GM19463 (cell line): ENCODE measurements around the gene RHBDD1.
"Not testable (repeated sequence)": the region's sequence is repeated elsewhere in the genome, so short reads cannot be mapped to it uniquely, and the experiment has no call there.

ENCODE experiments used
- ATAC-seq: cut with Tn5 transposase; IDR thresholded peaks from one replicate; pipeline ENCODE4 v1.9.1; 2021; ENCODE audit warnings: mild to moderate bottlenecking, moderate library complexity; ENCODE audit not compliant: unreplicated experiment

Gene RHBDD1

GRCh38 chr2:226799211-226799975 is 36.5 kb upstream of the RHBDD1 start, which contains the start of gene IRS1:
IRS1 (minus strand) TSS chr2:226799820; CDS start chr2:226798738, 1,082 bp downstream.
- ATAC-seq = peak; percentile 28

GRCh38 chr2:226799976-226800940 is 35.6 kb upstream of the RHBDD1 start:
- ATAC-seq = no peak

- ATAC-seq = peak; percentile 76
Observed at GRCh38 chr2:226800941-226801784, 34.7 kb upstream of the RHBDD1 start.

GRCh38 chr2:226802573-226802972 is 33.3 kb upstream of the RHBDD1 start:
- ATAC-seq = no peak

- ATAC-seq = no peak
Observed at GRCh38 chr2:226803410-226803809, 32.4 kb upstream of the RHBDD1 start.

- no peak for ATAC-seq
Observed at GRCh38 chr2:226813148-226813701, 22.6 kb upstream of the RHBDD1 start.

- no peak for ATAC-seq
Observed at GRCh38 chr2:226818930-226819329, 16.9 kb upstream of the RHBDD1 start.

GRCh38 chr2:226825056-226825455 is 10.8 kb upstream of the RHBDD1 start:
- ATAC-seq = no peak

GRCh38 chr2:226828191-226828590 is 7.7 kb upstream of the RHBDD1 start:
- ATAC-seq = no peak

GRCh38 chr2:226829721-226830631 is 5.9 kb upstream of the RHBDD1 start:
- ATAC-seq = no peak

- no peak for ATAC-seq
Observed at GRCh38 chr2:226831266-226831665, 4.6 kb upstream of the RHBDD1 start.

- no peak for ATAC-seq
Observed at GRCh38 chr2:226832061-226832460, 3.8 kb upstream of the RHBDD1 start.

- not testable (repeated sequence) for ATAC-seq
Observed at GRCh38 chr2:226834880-226835279, 974 bp upstream of the RHBDD1 start.

GRCh38 chr2:226835420-226835795 is 446 bp upstream of the RHBDD1 start:
- peak; percentile 22 for ATAC-seq

GRCh38 chr2:226836548-226836885 is 663 bp downstream of the RHBDD1 start:
- peak; percentile 3 for ATAC-seq

GRCh38 chr2:226837334-226837733 is 1.5 kb downstream of the RHBDD1 start:
- ATAC-seq = no peak

- ATAC-seq = no peak
Observed at GRCh38 chr2:226837787-226838603, 2.1 kb downstream of the RHBDD1 start.

- no peak for ATAC-seq
Observed at GRCh38 chr2:226838722-226839121, 2.9 kb downstream of the RHBDD1 start.

- ATAC-seq = no peak
Observed at GRCh38 chr2:226839161-226839560, 3.3 kb downstream of the RHBDD1 start.
